HEK293T (cell line): ENCODE results near the gene BMPR1B.
A peak's percentile ranks its signal among the peaks of the same experiment; 100 is the strongest.

Source experiments
- CTCF ChIA-PET: fragments of 350-600 bp; formaldehyde crosslinking; extraction: SDS; loops from one replicate; lab custom pipeline; 2021; ENCODE audit warnings: antibody characterized with exemption, inconsistent platforms; lab: Yijun Ruan, JAX
- POLR2A ChIA-PET: fragments of 350-600 bp; formaldehyde crosslinking; extraction: SDS; loops from one replicate; lab custom pipeline; 2020; ENCODE audit warnings: antibody characterized with exemption, inconsistent platforms; lab: Yijun Ruan, JAX
- DNase-seq: peaks from one replicate; pipeline ENCODE4 v3.0.0; 2012; ENCODE audit warnings: mixed read lengths; ENCODE audit errors: extremely low spot score
- ARNT ChIP-seq: fragments of 450-650 bp; IDR thresholded peaks from 2 replicates; pipeline ENCODE4 v1.6.1; 2017; ENCODE audit warnings: mild to moderate bottlenecking
- BHLHE40 ChIP-seq: fragments of 450-650 bp; IDR thresholded peaks from 2 replicates; pipeline ENCODE4 v1.6.1; 2016; ENCODE audit warnings: mild to moderate bottlenecking, moderate library complexity, borderline replicate concordance
- CTBP1 ChIP-seq: fragments of 450-650 bp; IDR thresholded peaks from 2 replicates; pipeline ENCODE4 v1.6.1; 2016; ENCODE audit warnings: borderline replicate concordance
- ELF4 ChIP-seq: fragments of 450-650 bp; IDR thresholded peaks from 2 replicates; pipeline ENCODE4 v1.6.1; 2017; ENCODE audit warnings: antibody characterized with exemption
- FOXA1 ChIP-seq: fragments of 450-650 bp; IDR thresholded peaks from 2 replicates; pipeline ENCODE4 v1.6.1; 2016; ENCODE audit warnings: mild to moderate bottlenecking
- FOXK2 ChIP-seq: fragments of 450-650 bp; IDR thresholded peaks from 2 replicates; pipeline ENCODE4 v1.6.1; 2016; ENCODE audit warnings: mild to moderate bottlenecking
- FOXM1 ChIP-seq: fragments of 450-650 bp; IDR thresholded peaks from 2 replicates; pipeline ENCODE4 v1.6.1; 2017; ENCODE audit warnings: mild to moderate bottlenecking, borderline replicate concordance
- HDGF ChIP-seq: fragments of 450-650 bp; IDR thresholded peaks from 2 replicates; pipeline ENCODE4 v1.6.1; 2017; ENCODE audit warnings: antibody characterized with exemption, borderline replicate concordance
- L3MBTL2 ChIP-seq: fragments of 450-650 bp; conservative IDR thresholded peaks from 2 replicates; pipeline ENCODE4 v1.6.1; 2016; ENCODE audit warnings: mild to moderate bottlenecking
- LEF1 ChIP-seq: fragments of 450-650 bp; IDR thresholded peaks from 2 replicates; pipeline ENCODE4 v1.6.1; 2017; ENCODE audit warnings: mild to moderate bottlenecking, borderline replicate concordance
- NFRKB ChIP-seq: fragments of 450-650 bp; IDR thresholded peaks from 2 replicates; pipeline ENCODE4 v1.6.1; 2016; ENCODE audit warnings: mild to moderate bottlenecking, moderate library complexity
- SP1 ChIP-seq: fragments of 450-650 bp; IDR thresholded peaks from 2 replicates; pipeline ENCODE4 v1.6.1; 2017
- SUZ12 ChIP-seq: fragments of 450-650 bp; IDR thresholded peaks from 2 replicates; pipeline ENCODE4 v1.6.1; 2016; ENCODE audit warnings: mild to moderate bottlenecking
- TARDBP ChIP-seq: fragments of 450-650 bp; IDR thresholded peaks from 2 replicates; pipeline ENCODE4 v1.6.1; 2016
- ZNF384 ChIP-seq: fragments of 450-650 bp; IDR thresholded peaks from 2 replicates; pipeline ENCODE4 v1.6.1; 2016
- TF ChIP-seq, protein P1 (sequence below): fragments of 450-650 bp; IDR thresholded peaks from 2 replicates; pipeline ENCODE4 v1.6.1; 2016

The BMPR1B gene

DNA sequence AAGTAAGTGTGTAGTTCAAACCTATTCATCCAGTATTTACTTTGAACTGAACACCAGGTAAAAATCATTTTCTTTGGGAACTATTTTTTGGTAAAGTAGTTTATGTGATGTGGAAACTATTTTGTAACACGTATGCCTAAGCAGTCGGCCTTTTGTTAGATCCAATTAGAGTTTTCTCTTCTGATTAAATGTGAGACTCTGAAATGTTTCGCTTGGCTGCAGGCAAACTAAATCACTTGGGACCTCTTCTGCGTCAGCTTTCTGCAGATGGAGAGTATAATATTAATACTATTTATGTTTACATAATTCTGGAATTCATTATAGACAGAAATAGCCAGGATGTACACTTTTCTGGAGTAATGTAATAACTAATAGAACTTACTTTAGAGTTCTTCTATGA lies 46.9 kb downstream of the BMPR1B start:
- ChIA-PET POLR2A (interaction anchor here (0.5 kb wide), 1 partner anchor 437 kb away, joined by 3 read pairs; no protein-coding TSS in a partner anchor), CTCF (no interaction called here)
- no peak for DNase-seq
- TF ChIP-seq FOXM1 (no peak), SUZ12 (no peak), TARDBP (no peak), SP1 (no peak), BHLHE40 (no peak), L3MBTL2 (no peak), ELF4 (no peak), FOXK2 (no peak), LEF1 (no peak), ARNT (no peak)

DNA sequence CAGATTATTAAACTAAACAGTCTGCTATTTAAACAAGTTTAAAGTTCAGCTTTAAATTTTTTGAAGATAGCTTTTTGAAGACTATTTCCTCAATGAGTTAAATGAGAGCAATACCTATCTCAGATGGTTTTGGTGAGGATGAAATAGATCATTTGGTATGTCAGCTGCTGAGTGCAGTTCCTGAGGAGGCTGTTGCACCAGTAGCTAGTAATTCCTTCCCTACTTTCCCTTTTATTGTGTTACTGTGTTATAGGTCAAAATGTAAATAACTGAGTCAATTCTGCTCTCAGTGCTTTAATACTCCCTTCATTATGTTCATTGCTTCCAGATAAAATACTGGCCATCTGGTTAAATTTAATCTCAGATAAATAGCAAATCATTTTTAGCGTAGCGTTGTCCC lies 48.6 kb downstream of the BMPR1B start:
- CTCF ChIA-PET: interaction anchor here (0.6 kb wide), 1 partner anchor 243 kb away, joined by 3 read pairs; no protein-coding TSS in a partner anchor
- no peak for TF ChIP-seq FOXK2
- TF ChIP-seq TARDBP: no peak
- no peak for TF ChIP-seq ZNF384
- TF ChIP-seq FOXA1: no peak
- TF ChIP-seq HDGF: no peak
- POLR2A ChIA-PET: no interaction called here
- no peak for DNase-seq

DNA sequence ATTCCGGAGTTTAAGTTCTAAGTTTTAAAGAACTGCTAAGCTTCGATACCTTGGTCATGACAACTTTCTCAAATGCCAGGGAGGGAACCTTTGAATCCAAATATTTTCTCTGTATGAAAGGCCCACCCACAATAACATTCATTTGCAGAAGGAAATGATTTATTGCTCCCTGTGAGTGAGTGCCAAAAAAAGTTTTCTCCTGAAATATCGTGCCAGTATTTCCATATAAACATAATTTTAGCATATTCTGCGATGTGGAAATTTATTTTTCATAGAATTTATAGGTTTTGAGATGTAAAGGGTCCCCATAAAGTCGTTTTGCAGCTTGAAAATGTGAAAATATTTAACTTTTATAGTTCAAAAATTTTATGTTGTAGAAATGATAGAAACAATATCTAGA lies 53.9 kb downstream of the BMPR1B start:
- TF ChIP-seq ZNF384 (no peak), TARDBP (no peak)
- TF ChIP-seq, protein P1, sequence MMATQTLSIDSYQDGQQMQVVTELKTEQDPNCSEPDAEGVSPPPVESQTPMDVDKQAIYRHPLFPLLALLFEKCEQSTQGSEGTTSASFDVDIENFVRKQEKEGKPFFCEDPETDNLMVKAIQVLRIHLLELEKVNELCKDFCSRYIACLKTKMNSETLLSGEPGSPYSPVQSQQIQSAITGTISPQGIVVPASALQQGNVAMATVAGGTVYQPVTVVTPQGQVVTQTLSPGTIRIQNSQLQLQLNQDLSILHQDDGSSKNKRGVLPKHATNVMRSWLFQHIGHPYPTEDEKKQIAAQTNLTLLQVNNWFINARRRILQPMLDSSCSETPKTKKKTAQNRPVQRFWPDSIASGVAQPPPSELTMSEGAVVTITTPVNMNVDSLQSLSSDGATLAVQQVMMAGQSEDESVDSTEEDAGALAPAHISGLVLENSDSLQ: 0 out of 2 replicates have a peak, but pooled peaks have one; percentile 19
- CTCF ChIA-PET: no interaction called here
- POLR2A ChIA-PET: no interaction called here

DNA sequence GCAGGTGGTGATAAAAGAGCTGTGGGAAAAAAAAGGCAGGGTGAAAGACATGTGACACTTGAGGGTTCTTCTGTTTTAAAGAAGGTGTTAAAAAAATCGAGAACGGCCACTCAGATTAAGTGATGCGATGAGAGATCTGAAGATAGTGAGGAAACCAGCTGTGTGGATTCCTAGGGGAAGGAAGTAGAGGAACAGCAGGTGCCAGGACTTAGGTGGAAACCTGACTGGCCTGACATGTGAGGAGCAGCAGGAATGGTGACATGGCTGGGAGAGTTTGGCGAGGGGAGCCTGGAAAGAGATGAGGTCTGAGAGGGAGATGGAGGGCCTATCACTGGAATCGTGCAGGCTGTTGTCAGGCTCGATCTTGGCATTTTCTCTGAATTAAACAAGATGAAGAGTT lies 55.5 kb downstream of the BMPR1B start:
- ChIA-PET CTCF (no interaction called here), POLR2A (no interaction called here)
- TF ChIP-seq ARNT (no peak), NFRKB (no peak), CTBP1 (no peak), ELF4 (no peak), SUZ12 (no peak), HDGF (no peak), FOXM1 (no peak), BHLHE40 (no peak), SP1 (no peak), TARDBP (no peak), L3MBTL2 (no peak), LEF1 (no peak), FOXA1 (no peak), ZNF384 (no peak), FOXK2 (no peak)
- TF ChIP-seq, protein P1: no peak
- DNase-seq: no peak

More for the DNA sequence above, 53.9 kb downstream of the BMPR1B start:
- DNase-seq: no peak

DNA sequence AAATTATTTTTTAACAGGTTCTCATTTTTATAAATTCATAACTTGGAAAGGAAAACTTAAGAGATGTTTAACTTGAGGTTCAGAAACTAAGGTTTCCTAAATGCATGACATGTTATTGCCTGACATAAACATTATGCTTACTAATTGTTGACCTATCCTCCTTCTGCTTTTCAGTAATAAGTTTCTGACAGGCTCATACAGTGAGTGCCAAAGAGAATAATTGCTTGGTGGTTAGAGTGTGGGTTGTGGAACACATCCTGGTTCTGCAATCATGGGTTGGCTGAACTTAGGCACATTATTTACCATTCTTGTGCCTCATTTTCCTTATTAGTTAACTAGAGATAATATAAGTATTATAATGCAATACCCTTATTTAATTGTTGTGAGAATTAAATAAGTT lies 56.5 kb downstream of the BMPR1B start:
- CTCF ChIA-PET: no interaction called here
- no peak for TF ChIP-seq FOXA1
- no peak for TF ChIP-seq HDGF
- TF ChIP-seq, protein P1: no peak
- no peak for TF ChIP-seq NFRKB
- DNase-seq: no peak
- POLR2A ChIA-PET: no interaction called here

DNA sequence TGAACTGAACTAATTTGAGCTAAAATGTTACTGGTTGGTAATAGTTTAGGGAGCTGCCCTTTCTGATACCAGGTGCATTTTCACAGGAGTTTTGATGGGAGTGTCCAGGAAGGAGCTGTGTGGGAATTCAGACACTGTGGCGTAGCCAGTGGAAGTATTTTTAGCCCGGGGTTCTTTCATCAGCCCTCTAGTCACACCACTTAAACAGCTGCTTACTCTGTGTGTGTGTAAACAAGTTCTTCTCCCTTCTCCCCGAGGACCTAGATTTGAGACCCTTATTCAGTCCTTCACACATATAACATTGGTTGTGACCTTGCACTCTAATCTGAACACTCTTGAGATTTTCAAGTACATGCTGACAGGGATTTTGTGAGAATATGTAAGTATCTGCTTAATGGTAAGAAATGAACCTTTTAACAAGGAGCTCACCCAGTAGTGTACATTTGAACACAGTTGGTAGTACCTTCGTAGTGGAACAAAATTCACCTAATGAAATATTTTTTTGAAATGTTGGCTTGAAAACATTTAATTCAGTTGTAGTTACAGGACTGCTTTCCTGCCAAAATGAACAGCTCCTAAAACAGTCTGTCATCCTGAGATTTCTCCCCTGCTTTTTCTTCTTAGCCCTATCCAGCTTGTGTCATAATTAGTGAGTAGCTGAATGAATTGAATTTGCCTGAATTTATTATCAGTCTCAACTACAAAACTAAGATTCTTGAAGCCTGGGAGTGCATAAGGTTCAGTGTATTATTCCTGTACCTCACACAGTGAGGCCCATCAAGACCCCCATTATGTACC lies 61.8 kb downstream of the BMPR1B start:
- ChIA-PET POLR2A (no interaction called here), CTCF (interaction anchor here (0.7 kb wide), 1 partner anchor 532 kb away, joined by 3 read pairs; no protein-coding TSS in a partner anchor)
- DNase-seq: no peak
- no peak for TF ChIP-seq ARNT
- TF ChIP-seq FOXM1: no peak
- TF ChIP-seq ZNF384: no peak
- no peak for TF ChIP-seq SP1
- TF ChIP-seq ELF4: no peak
- TF ChIP-seq CTBP1: no peak
- TF ChIP-seq TARDBP: no peak
- TF ChIP-seq BHLHE40: no peak
- TF ChIP-seq, protein P1: no peak
- TF ChIP-seq FOXA1: no peak
- no peak for TF ChIP-seq HDGF
- no peak for TF ChIP-seq NFRKB
- no peak for TF ChIP-seq LEF1
- TF ChIP-seq L3MBTL2: no peak
- TF ChIP-seq FOXK2: no peak
- no peak for TF ChIP-seq SUZ12
